NCI-H524 treated with DMSO at 0.1 percent for 48 hours (cell line): ENCODE data around the gene MAD2L1BP.
"Not testable (repeated sequence)": the region's sequence is repeated elsewhere in the genome, so short reads cannot be mapped to it uniquely, and the experiment has no call there.

ENCODE experiments used
- DNase-seq: peaks from one replicate; lab custom pipeline; 2025; lab: John Stamatoyannopoulos, UW

The MAD2L1BP gene

DNA sequence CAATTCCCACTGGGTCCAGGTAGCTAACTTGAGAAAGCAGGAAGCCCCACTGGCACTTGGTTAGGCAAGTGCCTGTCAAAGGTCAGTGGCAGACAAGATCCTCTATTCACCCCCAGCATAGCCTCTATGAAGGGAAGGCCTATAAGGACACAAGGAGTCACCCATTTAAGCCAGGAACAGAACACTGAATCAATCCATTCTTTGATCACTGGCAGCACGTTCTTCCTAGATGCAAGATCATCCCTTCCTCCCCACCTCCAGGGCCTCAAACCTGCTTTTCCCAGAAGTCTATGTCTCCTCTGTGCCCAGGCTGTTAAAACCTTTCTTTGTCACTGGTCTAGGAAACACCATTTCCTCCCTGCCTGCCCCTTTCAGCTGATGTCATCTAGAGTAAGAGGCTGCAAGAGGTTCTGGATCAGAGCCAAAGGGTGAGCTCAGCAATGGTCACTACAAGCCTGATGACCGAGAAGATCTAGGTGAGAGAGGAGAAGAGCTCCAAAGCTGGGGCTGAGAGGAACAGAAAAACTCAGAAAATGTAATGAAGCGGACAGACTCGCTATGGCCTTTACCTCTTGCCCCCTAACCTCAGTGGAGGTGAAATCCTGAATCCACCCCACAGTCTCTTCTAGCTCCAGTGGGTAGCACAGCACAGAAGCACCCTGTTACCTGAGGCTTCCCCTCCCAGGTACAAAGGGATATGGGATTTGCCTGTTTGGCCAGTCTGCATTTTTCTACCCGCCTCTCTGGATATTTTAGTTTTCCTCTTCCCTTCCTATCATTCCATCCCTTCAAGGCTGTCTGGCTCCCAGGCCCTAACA lies 8.4 kb upstream of the MAD2L1BP start:
- no peak for DNase-seq

DNA sequence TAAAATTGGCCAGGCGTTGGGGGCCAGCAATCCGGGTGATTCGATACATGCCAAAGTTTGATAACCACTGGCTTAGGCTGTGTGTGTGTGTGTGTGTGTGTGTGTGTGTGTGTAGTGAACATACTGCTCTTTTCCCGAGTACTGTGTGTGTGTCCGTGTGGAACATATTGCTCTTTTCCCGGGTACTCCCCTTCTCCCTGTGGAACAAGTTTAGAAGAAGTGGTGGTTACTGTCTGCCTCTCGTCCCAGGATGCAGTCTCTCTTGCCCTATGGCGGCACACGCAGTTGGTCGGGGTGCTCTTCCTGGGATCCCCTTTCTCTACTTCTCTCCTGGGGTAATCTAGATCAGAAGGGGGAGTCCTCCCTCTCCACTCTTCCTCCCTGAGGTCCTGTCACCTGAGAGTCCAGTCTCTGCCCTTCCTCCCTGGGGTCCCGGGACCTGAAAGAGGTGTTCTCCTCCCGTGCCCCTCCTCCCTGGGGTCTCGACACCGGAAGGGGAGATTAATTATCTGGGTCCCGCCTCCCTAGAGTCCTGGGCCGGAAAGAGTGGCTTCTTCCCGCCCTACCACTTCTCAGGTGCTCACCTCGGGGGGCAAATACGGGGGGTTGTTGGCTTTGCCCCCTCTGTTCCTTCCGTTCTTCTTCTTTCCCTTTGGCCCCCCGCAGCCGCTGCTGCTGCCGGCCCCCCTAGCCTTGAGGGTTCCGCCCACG lies 7.1 kb upstream of the MAD2L1BP start:
- DNase-seq: peak; percentile 22

DNA sequence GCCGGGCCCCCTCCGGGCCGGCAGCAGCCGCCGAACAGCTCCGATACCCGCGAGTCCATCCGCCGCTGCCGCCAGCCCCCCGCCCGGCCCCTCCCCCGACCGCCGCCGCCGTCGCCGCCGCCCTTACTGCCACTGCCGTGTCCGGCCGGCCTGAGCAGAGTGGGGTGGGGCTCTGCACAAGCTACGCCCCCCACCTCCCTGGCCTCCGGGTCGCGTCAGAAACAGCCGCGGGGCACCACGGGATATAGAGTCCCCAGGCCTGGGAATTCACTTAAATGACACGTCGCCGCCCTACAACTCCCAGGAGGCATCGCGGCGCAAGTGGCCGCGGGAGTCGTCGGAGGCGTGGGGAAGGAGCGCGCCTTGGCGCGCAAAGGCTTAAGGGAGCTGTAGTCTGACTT lies 6.5 kb upstream of the MAD2L1BP start, which contains the start of gene GTPBP2:
Gene GTPBP2 (minus strand): TSS at position 161 of the 401 bp plus-strand sequence. CDS start 102 bp downstream, at position 59.
- peak; percentile 93 for DNase-seq

DNA sequence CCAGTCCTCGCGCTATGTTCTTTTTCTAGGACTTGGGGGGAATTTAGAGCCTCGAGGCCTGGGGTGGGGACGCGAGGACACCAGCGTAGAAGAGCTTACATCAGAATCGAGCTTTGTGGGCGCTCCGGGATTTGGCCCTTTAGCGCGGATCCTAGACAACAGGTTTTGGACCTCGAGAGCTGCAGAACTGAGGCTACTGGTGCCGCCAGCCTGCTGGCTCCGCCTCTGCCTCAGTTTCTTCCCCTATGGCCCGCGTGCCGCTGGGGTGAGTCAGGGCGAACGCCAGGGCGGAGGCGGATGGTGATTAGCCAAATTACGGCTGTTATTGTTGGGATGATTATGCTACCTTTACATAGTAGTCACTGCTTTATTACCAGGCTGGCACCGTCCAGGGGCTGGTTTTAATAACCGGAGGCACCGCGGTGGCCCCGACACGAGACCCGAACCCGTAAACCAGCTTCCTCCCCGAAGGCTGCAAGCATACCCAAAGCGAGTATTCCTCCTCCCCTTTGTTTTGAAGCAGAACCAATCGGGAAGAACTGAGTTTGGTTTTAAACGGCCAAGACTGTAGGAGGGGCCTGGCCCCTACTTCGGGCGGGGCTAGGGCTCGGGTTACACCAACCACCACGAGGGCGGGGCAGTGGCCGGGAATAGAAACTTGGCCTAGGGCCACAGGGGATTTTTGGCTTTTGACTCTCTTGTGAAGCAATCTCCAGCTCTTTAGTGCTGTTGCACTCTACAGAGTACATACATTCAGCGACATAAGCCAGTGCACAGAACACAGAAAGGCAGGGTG lies 5.9 kb upstream of the MAD2L1BP start:
- peak; percentile 96 for DNase-seq

DNA sequence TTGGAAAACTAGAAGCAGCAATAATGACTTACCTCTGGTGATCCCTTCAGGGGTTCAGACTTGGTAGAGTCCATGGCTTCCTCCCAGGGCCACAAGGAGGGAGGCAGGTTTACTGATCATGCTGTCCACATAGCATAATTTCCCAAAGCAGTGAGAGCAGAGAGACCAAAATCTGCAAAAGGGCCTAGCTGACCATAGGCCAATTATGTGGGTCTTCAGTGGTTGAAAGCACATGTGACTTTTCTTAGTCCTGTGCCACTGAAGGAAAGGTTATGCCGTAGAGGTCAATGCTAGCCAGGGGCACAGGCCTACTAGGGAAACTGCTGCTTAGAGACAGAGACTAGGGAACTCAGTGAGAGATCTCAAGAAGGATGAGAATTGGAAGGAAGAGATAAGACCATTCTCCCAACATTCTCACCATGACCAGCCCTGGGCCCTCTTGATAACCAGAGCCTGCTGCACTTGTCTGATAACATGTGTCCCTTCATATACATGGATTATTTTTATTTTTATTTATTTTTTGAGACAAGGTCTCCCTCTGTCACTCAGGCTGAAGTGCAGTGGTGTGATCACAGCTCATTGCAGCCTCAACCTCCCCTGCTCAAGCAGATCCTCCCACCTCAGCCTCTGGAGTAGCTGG lies 4.5 kb upstream of the MAD2L1BP start:
- no peak for DNase-seq

DNA sequence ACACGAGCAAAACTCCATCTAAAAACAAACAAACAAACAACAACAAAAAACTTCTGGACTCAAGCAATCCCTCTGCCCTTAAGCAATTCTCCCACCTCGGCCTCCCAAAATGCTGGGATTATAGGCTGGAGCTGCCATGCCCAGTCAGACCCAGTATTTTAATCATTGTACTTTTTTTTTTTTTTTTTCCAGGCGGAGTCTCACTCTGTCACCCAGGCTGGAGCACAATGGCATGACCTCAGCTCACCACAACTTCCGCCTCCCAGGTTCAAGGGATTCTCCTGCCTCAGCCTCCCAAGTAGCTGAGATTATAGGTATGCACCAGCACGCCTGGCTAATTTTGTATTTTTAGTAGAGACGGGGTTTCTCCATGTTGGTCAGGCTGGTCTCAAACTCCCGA lies 2.6 kb upstream of the MAD2L1BP start:
- not testable (repeated sequence) for DNase-seq

DNA sequence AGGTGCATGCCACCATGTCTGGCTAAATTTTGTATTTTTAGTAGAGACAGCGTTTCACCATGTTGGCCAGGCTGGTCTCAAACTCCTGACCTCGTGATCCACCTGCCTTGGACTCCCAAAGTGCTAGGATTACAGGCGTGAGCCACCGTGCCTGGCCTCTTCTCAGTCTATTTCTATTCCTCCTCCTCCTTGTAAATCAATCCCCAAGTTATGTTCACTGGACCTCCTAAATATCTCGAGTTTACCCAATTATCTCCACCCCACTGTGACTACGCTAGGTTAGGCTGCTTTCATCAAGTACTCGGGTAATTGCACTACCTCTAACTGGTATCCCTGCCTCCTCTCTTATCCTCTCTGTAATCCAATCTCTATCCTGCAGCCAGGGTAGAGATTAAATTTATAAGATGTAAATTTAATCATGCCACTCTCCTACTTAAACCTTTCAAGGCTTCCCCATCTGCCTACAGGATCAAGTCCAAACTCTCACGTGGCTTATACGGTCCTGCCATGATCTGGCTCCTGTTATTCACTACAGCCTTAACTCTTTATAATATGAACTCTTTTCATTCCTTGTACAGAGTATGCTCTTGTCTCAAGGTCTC lies 837 bp upstream of the MAD2L1BP start:
- peak; percentile 99 for DNase-seq

DNA sequence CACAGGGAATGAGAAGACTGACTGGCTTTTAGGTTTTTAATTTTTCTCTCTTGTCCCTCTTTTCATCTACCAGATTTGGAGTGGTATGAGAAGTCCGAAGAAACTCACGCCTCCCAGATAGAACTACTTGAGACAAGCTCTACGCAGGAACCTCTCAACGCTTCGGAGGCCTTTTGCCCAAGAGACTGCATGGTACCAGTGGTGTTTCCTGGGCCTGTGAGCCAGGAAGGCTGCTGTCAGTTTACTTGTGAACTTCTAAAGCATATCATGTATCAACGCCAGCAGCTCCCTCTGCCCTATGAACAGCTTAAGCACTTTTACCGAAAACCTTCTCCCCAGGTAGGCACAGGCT lies 644 bp downstream of the MAD2L1BP start:
- no peak for DNase-seq

DNA sequence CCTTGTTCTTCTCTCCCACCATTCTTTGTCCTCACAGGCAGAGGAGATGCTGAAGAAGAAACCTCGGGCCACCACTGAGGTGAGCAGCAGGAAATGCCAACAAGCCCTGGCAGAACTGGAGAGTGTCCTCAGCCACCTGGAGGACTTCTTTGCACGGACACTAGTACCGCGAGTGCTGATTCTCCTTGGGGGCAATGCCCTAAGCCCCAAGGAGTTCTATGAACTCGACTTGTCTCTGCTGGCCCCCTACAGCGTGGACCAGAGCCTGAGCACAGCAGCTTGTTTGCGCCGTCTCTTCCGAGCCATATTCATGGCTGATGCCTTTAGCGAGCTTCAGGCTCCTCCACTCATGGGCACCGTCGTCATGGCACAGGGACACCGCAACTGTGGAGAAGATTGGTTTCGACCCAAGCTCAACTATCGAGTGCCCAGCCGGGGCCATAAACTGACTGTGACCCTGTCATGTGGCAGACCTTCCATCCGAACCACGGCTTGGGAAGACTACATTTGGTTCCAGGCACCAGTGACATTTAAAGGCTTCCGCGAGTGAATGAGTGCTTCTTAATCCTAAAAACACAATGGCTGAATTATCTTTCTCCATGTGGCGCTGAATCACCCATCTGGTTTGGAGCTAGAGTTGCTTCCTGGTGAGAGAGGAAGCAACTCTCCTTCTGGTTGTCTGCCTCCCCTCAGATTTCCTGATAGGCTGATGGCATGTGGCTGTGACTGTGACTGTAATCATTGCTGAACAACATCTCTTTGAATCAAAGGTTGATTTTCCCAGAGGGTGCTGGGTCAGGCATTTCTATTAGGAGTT lies 4.6 kb downstream of the MAD2L1BP start:
- no peak for DNase-seq

DNA sequence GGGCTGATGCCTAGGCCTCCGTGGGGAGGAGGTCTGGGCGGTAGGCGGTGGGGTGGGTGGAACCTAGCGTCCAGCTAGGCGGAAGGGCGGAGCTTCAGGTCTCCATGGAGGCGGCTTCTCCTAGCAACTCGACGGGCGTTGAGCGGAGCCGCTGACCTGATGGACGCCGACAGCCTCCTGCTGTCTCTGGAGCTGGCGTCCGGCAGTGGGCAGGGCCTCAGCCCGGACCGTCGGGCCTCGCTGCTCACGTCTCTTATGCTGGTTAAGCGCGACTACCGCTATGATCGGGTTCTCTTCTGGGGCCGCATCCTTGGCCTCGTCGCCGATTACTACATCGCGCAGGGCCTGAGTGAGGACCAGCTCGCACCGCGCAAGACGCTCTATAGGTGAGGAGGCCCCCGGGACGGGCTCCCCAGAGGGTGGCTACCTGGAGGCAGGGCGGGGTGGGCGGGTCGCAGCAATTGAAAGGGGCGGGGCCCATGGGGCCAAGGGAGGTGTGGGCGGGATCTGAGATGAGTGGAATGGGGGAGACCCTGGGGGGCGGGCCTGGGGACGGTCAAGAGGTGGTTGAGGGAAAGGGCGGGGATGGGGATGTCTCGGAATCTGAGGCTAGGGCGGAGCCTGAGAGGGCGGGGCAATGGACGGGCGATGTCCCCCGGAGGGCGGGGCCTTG lies 9.4 kb downstream of the MAD2L1BP start, which contains the start of gene RSPH9:
Gene RSPH9 (plus strand): TSS at position 97 of the 673 bp plus-strand sequence. CDS start 63 bp downstream, at position 160.
- DNase-seq: no peak

DNA sequence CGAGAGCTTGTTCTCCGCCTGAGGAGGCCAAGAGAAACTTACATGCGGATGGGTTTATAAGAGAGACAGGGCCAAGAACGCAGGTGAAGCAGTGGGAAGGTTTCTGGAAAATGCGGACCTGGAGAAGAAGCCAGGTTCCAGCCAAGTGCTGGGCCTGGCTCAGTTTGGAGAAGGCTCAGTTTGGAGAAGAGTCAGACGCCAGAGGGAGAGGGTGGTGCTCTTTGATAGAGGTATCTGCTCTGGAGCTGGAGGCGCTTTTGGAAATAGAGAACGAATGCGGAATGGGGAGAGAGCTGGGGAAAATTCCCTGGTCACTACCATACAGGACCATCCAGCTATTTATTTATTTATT lies 9.9 kb downstream of the MAD2L1BP start:
- DNase-seq: no peak

DNA sequence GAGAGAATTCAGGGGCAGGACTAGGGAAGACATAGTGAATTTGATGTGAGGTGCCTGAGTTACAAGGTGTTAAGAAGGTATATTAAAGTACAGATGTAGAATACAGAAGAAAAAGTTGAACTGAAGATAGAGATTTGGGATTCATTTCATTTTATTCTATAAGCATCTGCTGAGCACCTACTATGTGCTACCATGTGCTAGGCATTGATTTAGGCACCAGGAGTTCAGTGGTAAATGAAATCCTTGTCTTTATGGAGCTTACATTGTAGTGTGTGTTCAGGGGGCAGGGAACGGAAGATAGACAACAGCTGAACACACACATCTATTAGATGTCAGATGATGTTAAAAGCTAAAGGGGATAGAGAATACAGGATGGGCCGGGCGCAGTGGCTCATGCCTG lies 12.0 kb downstream of the MAD2L1BP start:
- DNase-seq: no peak

DNA sequence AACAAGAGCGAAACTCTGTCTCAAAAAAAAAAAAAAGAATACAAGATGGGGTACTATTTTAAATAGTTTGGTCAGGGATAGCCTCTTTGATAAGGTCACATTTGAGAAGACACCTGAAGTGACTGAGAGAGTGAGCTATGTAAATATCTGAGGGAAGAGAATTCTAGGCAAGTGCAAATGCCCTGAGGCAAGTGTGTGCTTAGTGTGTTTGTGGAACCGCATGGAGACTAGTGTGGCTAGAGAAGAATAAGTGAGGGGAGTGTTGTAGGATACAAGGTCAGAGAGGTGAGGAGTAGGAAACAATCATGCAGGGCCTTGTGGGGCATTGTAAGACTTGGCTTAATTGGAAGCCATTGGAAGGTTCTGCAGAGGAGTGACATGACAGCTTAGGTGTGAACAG lies 12.6 kb downstream of the MAD2L1BP start:
- DNase-seq: no peak

DNA sequence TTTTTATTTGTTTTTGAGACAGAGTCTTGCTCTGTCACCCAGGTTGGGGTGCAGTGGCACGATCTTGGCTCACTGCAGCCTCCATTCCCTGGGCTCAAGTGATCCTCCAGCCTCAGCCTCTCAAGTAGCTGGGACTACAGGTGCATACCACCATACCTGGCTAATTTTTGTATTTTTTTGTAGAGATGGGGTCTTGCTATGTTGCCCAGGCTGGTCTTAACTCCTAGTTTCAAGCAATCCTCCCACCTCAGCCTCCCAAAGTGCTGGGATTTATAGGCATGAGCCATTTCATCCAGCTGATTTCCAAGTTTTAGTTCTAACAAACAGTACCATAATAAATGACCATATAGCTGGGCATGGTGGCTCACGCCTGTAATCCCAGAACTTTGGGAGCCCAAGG lies 17.2 kb downstream of the MAD2L1BP start:
- DNase-seq: not testable (repeated sequence)

DNA sequence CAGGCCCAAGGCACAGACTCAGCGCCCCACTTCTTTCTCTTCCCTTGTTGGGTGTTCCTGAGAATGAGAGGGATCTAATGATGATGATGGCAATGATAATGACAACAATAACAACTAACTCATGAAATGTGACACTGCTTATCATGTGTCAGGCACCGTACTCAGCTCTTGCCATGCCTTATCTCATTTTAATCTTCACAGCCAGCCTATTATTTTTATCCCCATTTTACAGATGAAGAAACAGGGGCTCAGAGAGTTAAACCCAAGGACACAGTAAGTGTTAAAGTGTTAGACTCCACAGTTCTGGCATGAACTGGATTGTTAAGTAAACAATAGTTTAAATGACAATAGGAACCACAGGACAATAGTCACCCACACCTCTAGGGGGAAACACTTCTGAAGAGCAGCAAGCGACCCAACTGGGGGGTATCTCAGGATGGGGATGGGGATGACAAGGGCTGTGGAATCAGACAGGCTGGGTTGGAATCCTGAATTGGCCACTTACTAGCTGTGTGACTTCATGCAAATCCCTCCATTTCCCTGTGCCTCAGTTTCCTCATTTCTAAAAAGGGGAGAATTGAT lies 21.7 kb downstream of the MAD2L1BP start:
- no peak for DNase-seq

DNA sequence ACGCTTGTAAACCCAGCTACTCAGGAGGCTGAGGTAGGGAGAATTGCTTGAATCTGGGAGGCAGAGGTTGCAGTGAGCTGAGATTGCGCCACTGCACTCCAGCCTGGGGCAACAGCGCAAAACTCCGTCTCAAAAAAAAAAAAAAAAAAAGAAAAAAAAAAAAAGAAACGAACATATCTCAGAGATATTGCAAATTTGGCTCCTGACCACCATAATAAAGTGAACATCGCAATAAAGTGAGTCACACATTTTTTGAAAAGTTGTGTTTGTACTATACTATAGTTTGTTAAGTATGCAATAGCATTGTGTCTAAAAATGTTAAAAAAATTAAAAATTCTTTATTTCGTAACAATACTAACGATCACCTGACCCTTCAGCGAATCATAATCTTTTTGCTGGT lies 22.5 kb downstream of the MAD2L1BP start:
- DNase-seq: no peak

DNA sequence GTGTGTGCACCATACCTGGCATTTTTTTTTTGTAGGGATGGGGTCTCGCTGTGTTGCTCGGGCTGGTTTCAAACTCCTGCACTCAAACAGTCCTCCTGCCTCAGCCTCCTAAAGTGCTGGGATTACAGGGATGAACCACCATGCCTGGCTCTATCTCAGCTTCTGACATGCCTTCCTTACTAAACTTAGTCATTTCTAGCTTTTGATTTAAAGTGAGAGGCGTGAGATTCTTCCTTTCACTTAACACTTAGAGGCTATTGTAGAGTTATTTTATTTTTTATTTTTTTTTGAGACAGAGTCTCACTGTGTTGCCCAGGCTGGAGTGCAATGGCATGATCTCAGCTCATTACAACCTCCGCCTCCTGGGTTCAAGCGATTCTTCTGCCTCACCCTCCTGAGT lies 27.3 kb downstream of the MAD2L1BP start:
- DNase-seq: not testable (repeated sequence)

DNA sequence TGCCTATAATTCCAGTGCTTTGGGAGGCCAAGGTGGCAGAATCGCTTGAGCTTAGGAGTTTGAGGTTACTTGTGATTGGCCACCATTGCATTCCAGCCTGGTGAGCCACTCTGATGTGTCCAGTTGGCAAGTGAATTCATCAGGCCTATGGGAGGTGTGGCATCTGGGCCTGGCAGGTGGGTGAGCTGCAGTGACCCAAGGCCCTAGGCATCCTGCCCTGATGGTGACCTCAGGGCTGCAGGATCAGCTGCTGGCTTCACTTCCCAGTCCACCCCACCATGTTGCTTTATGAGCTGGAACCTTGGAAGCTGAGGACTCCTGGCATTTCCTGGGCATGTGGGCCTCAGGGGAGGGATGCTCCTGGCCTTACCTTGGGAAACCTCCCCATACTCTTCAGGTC lies 29.7 kb downstream of the MAD2L1BP start:
- no peak for DNase-seq

DNA sequence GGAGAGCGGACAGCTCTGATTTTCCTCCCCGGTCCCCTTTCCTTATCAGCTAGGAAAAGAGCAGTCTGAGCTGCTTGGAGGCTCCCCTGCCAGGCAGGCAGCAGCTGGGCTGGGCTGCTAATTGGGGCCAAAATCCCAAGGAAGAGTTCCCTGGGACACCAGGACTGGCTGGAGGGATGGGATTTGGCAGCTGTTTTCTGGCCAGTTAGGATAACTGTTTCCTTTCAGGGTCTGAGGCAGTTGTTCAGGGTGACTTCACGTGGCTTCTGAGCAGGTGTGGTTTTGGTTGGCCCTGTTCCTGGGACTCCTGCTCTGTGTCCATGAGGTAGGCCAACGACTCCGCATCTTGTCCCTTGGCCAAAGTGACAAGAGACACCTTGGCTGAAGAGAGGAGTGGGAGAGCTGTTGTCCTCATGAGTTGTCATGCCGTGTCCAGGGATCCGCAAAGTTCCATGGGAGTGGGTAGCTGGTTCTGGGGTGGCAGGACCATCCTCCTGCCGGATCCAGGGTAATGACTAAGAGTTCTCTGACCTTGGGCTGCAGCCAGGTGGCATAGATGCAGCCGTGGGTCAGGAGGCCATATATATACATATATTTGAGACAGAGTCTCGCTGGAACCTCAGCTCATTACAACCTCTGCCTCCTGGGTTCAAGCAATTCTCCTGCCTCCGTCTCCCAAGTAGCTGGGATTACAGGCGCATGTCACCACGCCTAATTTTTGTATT lies 30.7 kb downstream of the MAD2L1BP start:
- DNase-seq: no peak
